Pancreas (tissue), 10 donors: Measurements from ENCODE around the gene PNPLA1. TPM values are rescaled to one million over a fixed set of nuclear protein-coding genes. Genes with fewer than 3 reads are reported as not detected.
A peak's percentile ranks its signal among the peaks of the same experiment; 100 is the strongest.

ENCODE experiments used
- ATAC-seq, 4 donors: fragments of 200-7000 bp; cut with Tn5 transposase; one replicate each; pipeline versions ENCODE4 v1.8.0 to v1.9.1; 2020; ENCODE audit warnings: mild to moderate bottlenecking in 4 of 4, moderate library complexity in 4 of 4
- DNase-seq, 6 donors: peaks; one replicate each; pipeline ENCODE4 v3.0.0-alpha.2; 2020
- FAIRE-seq: peaks from 2 replicates; lab custom pipeline; 2012; peaks lifted over from hg19 to GRCh38; lab: Jason Lieb, UNC
- H3K27ac ChIP-seq, 4 donors: fragments of 200-600 bp; sonication (generic); 1 replicate in 3 of 4; 2 replicates in 1 of 4; pipeline versions ENCODE4 v1.5.0 to v1.8.0; 2020
- H3K27me3 ChIP-seq, 4 donors: fragments of 200-600 bp; one replicate each; pipeline ENCODE4 v1.8.0; 2021
- H3K36me3 ChIP-seq, 3 donors: fragments of 200-600 bp; sonication (generic) in 1 of 3; one replicate each; pipeline versions ENCODE4 v1.5.0 to v1.8.0; 2020 to 2021
- H3K4me1 ChIP-seq, 3 donors: fragments of 200-600 bp; one replicate each; pipeline ENCODE4 v1.8.0; 2021
- H3K4me3 ChIP-seq, 4 donors: fragments of 200-600 bp; sonication (generic) in 2 of 4; one replicate each; pipeline versions ENCODE4 v1.5.0 to v1.8.0; 2020 to 2021
- H3K9me3 ChIP-seq, 4 donors: fragments of 200-600 bp; one replicate each; pipeline ENCODE4 v1.8.0; 2021
- WGBS, 2 donors: extraction: QIAGEN DNeasy Blood & Tissue Kit; methylation state at CpG; one replicate each; pipeline ENCODE4 v1.1.7; 2013; 5-methylcytosine and 5-hydroxymethylcytosine counted together
- intact Hi-C, 3 donors: fragments of 100-400 bp; cut with DNase I; formaldehyde crosslinking; loops; one replicate each; pipeline versions ENCODE4 v1.11.1 to v1.14.2; 2022
- polyA plus RNA-seq, 2 donors: library from polyadenylated mRNA; stranded (reverse); fragments of 200-250 nt; gene quantifications; one replicate each; pipeline ENCODE4 v1.2.3, GENCODE V29; 2013
- total RNA-seq, 6 donors: library from RNA; stranded (reverse); fragmentation: NEBNext Ultra II Directional in 4 of 6; extraction: Animal tissue kit (Norgen Biotek cat#: 25700) in 4 of 6; gene quantifications; one replicate each; pipeline versions ENCODE4 v1.2.1 to v1.2.4, GENCODE V29; 2021 to 2023
- TF ChIP-seq, protein P1 (sequence below), 4 donors: fragments of 200-600 bp; sonication (generic) in 3 of 4; IDR thresholded peaks; one replicate each; pipeline versions ENCODE4 v1.5.0 to v1.8.0; 2021; ENCODE audit warnings: antibody characterized with exemption in 4 of 4
- donor health status: healthy with polysubstance abuse.
- donor health status: DM: no; HTN: no; CAD: no; lungs with moderate emphysema.
- donor health status: DM: no; HTN: no; CAD: no.
- donor health status: control.
- donor health status: control.
- donor health status: Bipolar disorder and iron deficiency.
- donor health status: DM: yes; HTN: yes; CAD: no.
- donor health status: DM: no; HTN: no; CAD: no.
- donor health status: DM: no; HTN: no; CAD: no.
- donor health status: DM: yes; HTN: yes; CAD: no.

Gene PNPLA1
- total and polyA plus RNA-seq, 8 donors = 0.12 TPM; not detected in 7

DNA sequence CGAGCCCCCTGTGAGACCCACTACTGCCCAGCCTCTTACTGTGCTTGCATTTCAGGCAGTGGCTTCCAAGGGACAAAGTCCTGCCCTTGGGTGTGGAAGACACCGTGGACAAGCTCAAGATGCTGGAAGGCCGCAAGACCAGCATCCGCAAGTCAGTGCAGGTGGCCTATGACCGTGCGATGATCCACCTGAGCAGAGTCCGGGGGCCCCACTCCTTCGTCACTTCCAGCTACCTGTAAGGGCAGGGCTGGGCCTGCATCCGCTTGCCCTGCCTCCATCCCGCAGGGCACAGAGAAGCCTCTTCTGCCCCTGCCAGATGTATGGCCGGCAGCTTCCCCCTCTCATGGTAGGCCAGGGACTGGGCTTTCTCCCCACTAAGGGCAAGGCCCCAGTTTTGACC, 39.5 kb upstream of the PNPLA1 start:
- H3K4me1 ChIP-seq = no peaks in the 10 kb centered on the region
- no peak overlapping the region for H3K27ac ChIP-seq
- TF ChIP-seq, protein P1, sequence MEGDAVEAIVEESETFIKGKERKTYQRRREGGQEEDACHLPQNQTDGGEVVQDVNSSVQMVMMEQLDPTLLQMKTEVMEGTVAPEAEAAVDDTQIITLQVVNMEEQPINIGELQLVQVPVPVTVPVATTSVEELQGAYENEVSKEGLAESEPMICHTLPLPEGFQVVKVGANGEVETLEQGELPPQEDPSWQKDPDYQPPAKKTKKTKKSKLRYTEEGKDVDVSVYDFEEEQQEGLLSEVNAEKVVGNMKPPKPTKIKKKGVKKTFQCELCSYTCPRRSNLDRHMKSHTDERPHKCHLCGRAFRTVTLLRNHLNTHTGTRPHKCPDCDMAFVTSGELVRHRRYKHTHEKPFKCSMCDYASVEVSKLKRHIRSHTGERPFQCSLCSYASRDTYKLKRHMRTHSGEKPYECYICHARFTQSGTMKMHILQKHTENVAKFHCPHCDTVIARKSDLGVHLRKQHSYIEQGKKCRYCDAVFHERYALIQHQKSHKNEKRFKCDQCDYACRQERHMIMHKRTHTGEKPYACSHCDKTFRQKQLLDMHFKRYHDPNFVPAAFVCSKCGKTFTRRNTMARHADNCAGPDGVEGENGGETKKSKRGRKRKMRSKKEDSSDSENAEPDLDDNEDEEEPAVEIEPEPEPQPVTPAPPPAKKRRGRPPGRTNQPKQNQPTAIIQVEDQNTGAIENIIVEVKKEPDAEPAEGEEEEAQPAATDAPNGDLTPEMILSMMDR (IDR thresholded peaks at IDR 0.05) = no peak
- intact Hi-C loops = no loop called here
- ATAC-seq = no peak
- DNase-seq = no peak
- H3K36me3 ChIP-seq = peaks cover 4 to 30% (median 12%) of the 10 kb centered on the region in 3 donors
- H3K27me3 ChIP-seq = no peaks in the 10 kb centered on the region
- no peak overlapping the region for H3K4me3 ChIP-seq
- WGBS, 2 donors = 96% methylated on average over 11 of the region's 11 CpGs
- FAIRE-seq = no peak
- H3K9me3 ChIP-seq = no peaks in the 10 kb centered on the region

DNA sequence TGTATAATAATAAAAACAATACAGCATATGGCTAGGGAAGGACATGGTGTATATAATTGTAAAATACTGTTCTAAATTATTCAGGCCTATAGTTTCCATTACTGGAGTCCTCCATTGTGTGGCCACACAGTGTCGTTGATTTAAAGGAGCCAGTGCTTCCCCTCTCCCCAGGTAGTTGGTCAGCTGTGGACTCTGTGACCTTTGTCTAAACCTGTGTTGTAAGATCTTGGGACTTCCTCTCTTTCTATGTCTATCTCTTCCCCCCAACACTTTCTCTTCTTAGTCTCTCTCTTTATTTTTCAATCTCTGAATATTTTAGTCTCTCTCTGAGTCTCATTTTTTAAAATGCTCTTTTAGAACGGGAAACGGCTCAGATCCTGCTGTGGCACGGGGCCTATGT, 37.7 kb upstream of the PNPLA1 start:
- Histone ChIP-seq H3K4me1 (no peaks in the 10 kb centered on the region), H3K27me3 (no peaks in the 10 kb centered on the region), H3K9me3 (no peaks in the 10 kb centered on the region), H3K27ac (no peak overlapping the region), H3K36me3 (peaks cover 4 to 24% (median 12%) of the 10 kb centered on the region in 3 donors), H3K4me3 (no peak overlapping the region)
- intact Hi-C loops = no loop called here
- FAIRE-seq (no peak), DNase-seq (no peak), ATAC-seq (no peak)
- TF ChIP-seq, protein P1 (IDR thresholded peaks at IDR 0.05) = no peak
- 86 to 91% methylated on average over 4 of the region's 4 CpGs for whole genome bisulfite sequencing, 2 donors

DNA sequence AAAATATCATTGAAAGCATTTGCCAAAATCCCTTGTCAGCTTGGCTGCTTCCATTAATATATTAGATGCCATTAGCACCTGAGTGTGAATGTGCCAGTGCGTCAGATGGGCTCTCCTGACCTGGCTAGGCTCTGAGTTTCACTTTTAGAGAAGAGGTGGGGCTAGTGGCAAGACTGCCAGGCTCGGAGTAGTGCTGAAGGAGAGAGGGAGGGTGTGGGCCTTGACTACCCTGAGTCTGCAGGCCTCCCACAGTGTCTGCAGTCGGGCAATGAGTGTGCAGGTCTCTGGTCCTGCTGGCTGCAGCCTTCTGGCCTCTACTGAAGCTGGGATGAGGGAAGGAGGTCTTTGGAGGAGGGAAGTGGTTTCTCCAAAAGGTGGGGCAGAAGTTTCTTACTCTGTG, 34.6 kb upstream of the PNPLA1 start:
- Histone ChIP-seq H3K4me3 (no peak overlapping the region), H3K27me3 (no peaks in the 10 kb centered on the region), H3K4me1 (peaks cover 0 to 4% (median 0%) of the 10 kb centered on the region in 3 donors), H3K9me3 (no peaks in the 10 kb centered on the region), H3K27ac (no peak overlapping the region), H3K36me3 (peaks cover 3 to 18% (median 4%) of the 10 kb centered on the region in 3 donors)
- DNase-seq (no peak), ATAC-seq (peak in 3 of 4 donors; percentile 37 to 60 (median 55)), FAIRE-seq (no peak)
- intact Hi-C loops = no loop called here
- TF ChIP-seq, protein P1 (IDR thresholded peaks at IDR 0.05) = no peak
- WGBS, 2 donors = 41 to 44% methylated on average over 3 of the region's 3 CpGs

DNA sequence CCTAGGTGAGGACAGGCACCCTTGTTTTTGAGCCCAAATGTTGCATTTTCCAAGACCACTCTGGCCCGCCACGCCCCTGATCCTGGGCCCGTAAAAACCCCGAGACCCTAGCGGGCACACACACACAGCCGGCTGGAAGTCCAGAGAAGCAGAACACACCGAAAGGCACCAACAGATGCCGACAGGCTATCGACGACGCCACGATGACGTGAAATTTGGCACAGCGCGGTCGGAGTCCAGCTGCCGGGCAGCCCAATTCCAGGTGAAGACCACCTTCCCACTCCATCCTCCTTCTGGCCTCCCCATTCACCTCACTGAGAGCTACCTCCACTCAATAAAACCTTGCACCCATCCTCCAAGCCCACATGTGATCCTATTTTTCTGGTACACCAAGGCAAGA, 34.0 kb upstream of the PNPLA1 start:
- Histone ChIP-seq H3K4me1 (peaks cover 0 to 5% (median 0%) of the 10 kb centered on the region in 3 donors), H3K9me3 (no peaks in the 10 kb centered on the region), H3K36me3 (peaks cover 0 to 12% (median 0%) of the 10 kb centered on the region in 3 donors), H3K27me3 (no peaks in the 10 kb centered on the region), H3K27ac (no peak overlapping the region), H3K4me3 (no peak overlapping the region)
- TF ChIP-seq, protein P1 (IDR thresholded peaks at IDR 0.05) = no peak
- FAIRE-seq (no peak), DNase-seq (no peak), ATAC-seq (no peak)
- WGBS, 2 donors = 92 to 96% methylated on average over 17 of the region's 17 CpGs
- intact Hi-C loops = no loop called here

DNA sequence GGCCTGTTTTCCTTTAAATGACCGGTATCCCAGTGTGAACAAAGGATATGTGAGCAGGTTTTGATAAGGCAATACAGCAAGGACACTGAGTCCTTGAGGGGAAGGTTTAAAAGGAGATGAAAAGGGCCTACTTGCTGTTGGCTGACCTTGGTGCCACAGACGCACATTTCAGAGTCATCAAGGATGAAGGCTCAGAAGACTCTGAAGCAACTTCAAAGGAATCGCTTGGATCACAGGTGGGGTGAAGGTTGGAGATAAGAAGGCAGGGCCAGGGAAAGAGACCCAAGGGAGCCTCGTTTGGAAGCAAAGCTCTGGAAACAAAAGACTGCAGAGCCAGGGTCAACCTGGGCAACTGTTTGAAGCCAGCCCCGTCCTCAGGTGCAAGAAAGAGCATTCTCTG, 30.1 kb upstream of the PNPLA1 start:
- Histone ChIP-seq H3K4me3 (no peak overlapping the region), H3K9me3 (no peaks in the 10 kb centered on the region), H3K4me1 (peaks cover 0 to 5% (median 0%) of the 10 kb centered on the region in 3 donors), H3K27me3 (no peaks in the 10 kb centered on the region), H3K27ac (no peak overlapping the region), H3K36me3 (no peaks in the 10 kb centered on the region)
- WGBS, 2 donors = 31 to 43% methylated on average over 5 of the region's 5 CpGs
- TF ChIP-seq, protein P1 (IDR thresholded peaks at IDR 0.05) = no peak
- FAIRE-seq (no peak), DNase-seq (no peak), ATAC-seq (peak in 2 of 4 donors; percentile 59 to 66)
- intact Hi-C loops = no loop called here
